WTC11 (cell line): ENCODE data around the gene PPP1R3D. TPM values are rescaled to one million over a fixed set of nuclear protein-coding genes. Genes with fewer than 3 reads are reported as not detected.

Experiments
- ATAC-seq: fragments of 200-7000 bp; cut with Tn5 transposase; 2 replicates; pipeline ENCODE4 v1.10.0; 2021; ENCODE audit warnings: mild to moderate bottlenecking, moderate library complexity
- CTCF ChIA-PET: fragments of 300-600 bp; sonication (Branson Sonifier 250); formaldehyde crosslinking; loops from one replicate; lab custom pipeline; 2021; ENCODE audit warnings: antibody characterized with exemption; lab: Charles Lee
- POLR2A ChIA-PET: fragments of 350-600 bp; sonication (Branson Sonifier 250); formaldehyde crosslinking; loops from one replicate; lab custom pipeline; 2021; ENCODE audit warnings: antibody characterized with exemption; lab: Charles Lee
- DNase-seq: peaks from one replicate; pipeline ENCODE4 v3.0.0; 2021; ENCODE audit warnings: low spot score
- H3K27ac Mint-ChIP-seq: 2 replicates; pipeline ENCODE4 v1.8.0; 2021; ENCODE audit warnings: mixed read lengths
- H3K27me3 Mint-ChIP-seq: 2 replicates; pipeline ENCODE4 v1.8.0; 2021; ENCODE audit warnings: low read depth, mild to moderate bottlenecking, moderate library complexity, mixed read lengths
- H3K36me3 Mint-ChIP-seq: 2 replicates; pipeline ENCODE4 v1.8.0; 2021; ENCODE audit warnings: mixed read lengths
- H3K4me1 Mint-ChIP-seq: 2 replicates; pipeline ENCODE4 v1.8.0; 2022; ENCODE audit warnings: mixed read lengths
- H3K4me3 Mint-ChIP-seq: 2 replicates; pipeline ENCODE4 v1.8.0; 2021; ENCODE audit warnings: mild to moderate bottlenecking, moderate library complexity, mixed read lengths
- H3K9me3 Mint-ChIP-seq: 2 replicates; pipeline ENCODE4 v1.8.0; 2021; ENCODE audit warnings: mixed read lengths
- ARID4B ChIP-seq: sonication (generic); formaldehyde crosslinking; IDR thresholded peaks from 2 replicates; pipeline ENCODE4 v1.8.0; 2023; ENCODE audit warnings: missing genetic modification reagents, mild to moderate bottlenecking, borderline replicate concordance
- E2F5 ChIP-seq: sonication (generic); formaldehyde crosslinking; IDR thresholded peaks from 2 replicates; pipeline ENCODE4 v1.8.1; 2022; ENCODE audit warnings: mild to moderate bottlenecking, moderate library complexity, missing genetic modification reagents
- FOXP1 ChIP-seq: sonication (generic); formaldehyde crosslinking; IDR thresholded peaks from 2 replicates; pipeline ENCODE4 v1.8.0; 2022; ENCODE audit warnings: missing genetic modification reagents, mild to moderate bottlenecking, moderate library complexity, borderline replicate concordance
- GABPB1 ChIP-seq: sonication (generic); formaldehyde crosslinking; IDR thresholded peaks from 2 replicates; pipeline ENCODE4 v1.8.1; 2023; ENCODE audit warnings: mild to moderate bottlenecking, missing genetic modification reagents
- GRHL2 ChIP-seq: fragments of 250-450 bp; sonication (Bioruptor Pico); IDR thresholded peaks from 2 replicates; pipeline ENCODE4 v1.8.0; 2022; ENCODE audit warnings: mild to moderate bottlenecking, moderate library complexity; ENCODE audit not compliant: insufficient replicate concordance, severe bottlenecking
- HMGA2 ChIP-seq: fragments of 250-450 bp; sonication (Bioruptor Pico); IDR thresholded peaks from 2 replicates; pipeline ENCODE4 v1.4.0; 2021; ENCODE audit warnings: mild to moderate bottlenecking, moderate library complexity
- IRF1 ChIP-seq: sonication (generic); formaldehyde crosslinking; IDR thresholded peaks from 2 replicates; pipeline ENCODE4 v1.8.0; 2023; ENCODE audit warnings: missing genetic modification reagents
- PREB ChIP-seq: sonication (generic); formaldehyde crosslinking; IDR thresholded peaks from 2 replicates; pipeline ENCODE4 v1.8.1; 2022; ENCODE audit warnings: mild to moderate bottlenecking, missing genetic modification reagents, moderate library complexity, borderline replicate concordance
- SOX15 ChIP-seq: fragments of 250-450 bp; sonication (Bioruptor Pico); IDR thresholded peaks from 2 replicates; pipeline ENCODE4 v1.9.0; 2021; ENCODE audit warnings: mild to moderate bottlenecking
- ZNF281 ChIP-seq: sonication (generic); formaldehyde crosslinking; IDR thresholded peaks from 2 replicates; pipeline ENCODE4 v1.8.0; 2023; ENCODE audit warnings: mild to moderate bottlenecking, missing genetic modification reagents
- ZNF671 ChIP-seq: fragments of 250-450 bp; sonication (Bioruptor Pico); IDR thresholded peaks from 2 replicates; pipeline ENCODE4 v1.8.0; 2021; ENCODE audit warnings: mild to moderate bottlenecking
- ZSCAN18 ChIP-seq: fragments of 250-450 bp; sonication (Bioruptor Pico); IDR thresholded peaks from 2 replicates; pipeline ENCODE4 v2.1.2; 2022; ENCODE audit warnings: mild to moderate bottlenecking, moderate library complexity
- total RNA-seq: library from RNA; stranded (reverse); gene quantifications from 3 replicates; pipeline ENCODE4 v1.2.3, GENCODE V29; 2021

The PPP1R3D gene
- total RNA-seq, 1 experiment from 2014 or later = 2.4 TPM

- TF ChIP-seq GABPB1 (CRISPR knock-in tag) (no peak), PREB (no peak), FOXP1 (no peak), SOX15 (no peak), ZSCAN18 (CRISPR knock-in tag) (no peak), HMGA2 (no peak)
- Mint-ChIP-seq H3K36me3 (no peaks in the 10 kb centered on the region), H3K9me3 (no peaks in the 10 kb centered on the region), H3K4me1 (no peaks in the 10 kb centered on the region), H3K27ac (no peak overlapping the region), H3K27me3 (peaks cover 40% of the 10 kb centered on the region), H3K4me3 (no peak overlapping the region)
- POLR2A ChIA-PET = interaction anchor here (0.6 kb wide), 1 partner anchor 786 kb away, joined by 3 read pairs; no protein-coding TSS in a partner anchor
- no peak for ATAC-seq
- no peak for DNase-seq
- CTCF ChIA-PET = interaction anchor here (0.9 kb wide), 1 partner anchor 10 kb away, joined by 4 read pairs; the partner anchor contains the start of gene SYCP2
Measured at GRCh38 chr20:59923514-59923913, 16.6 kb downstream of the PPP1R3D start.

- H3K36me3 Mint-ChIP-seq = no peaks in the 10 kb centered on the region
- H3K9me3 Mint-ChIP-seq = no peaks in the 10 kb centered on the region
- ChIA-PET CTCF (interaction anchor here (1.2 kb wide), 1 partner anchor 13 kb away, joined by 6 read pairs; the partner anchor contains the start of gene SYCP2), POLR2A (no interaction called here)
- ATAC-seq = no peak
- TF ChIP-seq E2F5 (CRISPR knock-in tag) = no peak
- TF ChIP-seq ZSCAN18 (CRISPR knock-in tag) = no peak
- TF ChIP-seq ARID4B (CRISPR knock-in tag) = no peak
- TF ChIP-seq ZNF671 (CRISPR knock-in tag) = no peak
- no peak for TF ChIP-seq GRHL2
- no peak for TF ChIP-seq IRF1 (CRISPR knock-in tag)
- H3K4me3 Mint-ChIP-seq = no peak overlapping the region
- peaks cover 7% of the 10 kb centered on the region; the same call in 1 of the 2 replicates for H3K4me1 Mint-ChIP-seq
- no peak for DNase-seq
- H3K27ac Mint-ChIP-seq = no peak overlapping the region
- H3K27me3 Mint-ChIP-seq = peaks cover 22% of the 10 kb centered on the region
Measured at GRCh38 chr20:59920944-59921343, 19.2 kb downstream of the PPP1R3D start.

- ATAC-seq = no peak
- POLR2A ChIA-PET = no interaction called here
- no peak for TF ChIP-seq ZNF281 (CRISPR knock-in tag)
- TF ChIP-seq SOX15 = no peak
- TF ChIP-seq, all 79 proteins: peak for 0
- Mint-ChIP-seq H3K27ac (no peak overlapping the region), H3K4me1 (0 out of 2 replicates have a peak, but pooled peaks cover under 1% of the 10 kb centered on the region), H3K27me3 (peaks cover 10% of the 10 kb centered on the region), H3K9me3 (peaks cover 2% of the 10 kb centered on the region; the same call in 1 of the 2 replicates), H3K36me3 (no peaks in the 10 kb centered on the region), H3K4me3 (no peak overlapping the region)
- CTCF ChIA-PET = no interaction called here
- DNase-seq = no peak
Measured at GRCh38 chr20:59912609-59913008, 27.5 kb downstream of the PPP1R3D start.
